HCT116 (cell line): ENCODE data around the gene CTIF. TPM values are rescaled to one million over a fixed set of nuclear protein-coding genes. Genes with fewer than 3 reads are reported as not detected.

Experiments used
- ATAC-seq: fragments of 200-7000 bp; cut with Tn5 transposase; 2 replicates; pipeline ENCODE4 v1.9.1; 2020; ENCODE audit warnings: mild to moderate bottlenecking, moderate library complexity
- BruUV-seq: library from RNA; stranded (reverse); fragments of 400-500 nt; replicated peaks from 2 replicates; lab custom pipeline; 2021; lab: Mats Ljungman, UMichigan
- CTCF ChIA-PET: fragments of 300-600 bp; sonication (Branson Sonifier 250); formaldehyde crosslinking; loops from one replicate; lab custom pipeline; 2021; ENCODE audit warnings: antibody characterized with exemption; lab: Charles Lee
- POLR2A ChIA-PET: fragments of 300-600, 350-600 bp; sonication (Branson Sonifier 250); formaldehyde crosslinking; loops from one replicate; lab custom pipeline; 2021; ENCODE audit warnings: antibody characterized with exemption; lab: Charles Lee
- RAD21 ChIA-PET, 2 experiments: fragments of 300-600 bp; sonication (Branson Sonifier 250); formaldehyde crosslinking; loops; one replicate each; lab custom pipeline; 2023; ENCODE audit warnings: low total read pairs in 2 of 2; ENCODE audit not compliant: uncharacterized antibody in 2 of 2, unreplicated experiment in 2 of 2, low non-redundant PET in 1 of 2; lab: Charles Lee
- DNase-seq: peaks from one replicate; pipeline ENCODE4 v3.0.0-alpha.2; 2010; ENCODE audit warnings: low read depth, low spot score
- H2AFZ ChIP-seq: fragments of 200-600 bp; shearing (Covaris generic), sonication (generic); 2 replicates; pipeline ENCODE4 v1.6.1; 2017; ENCODE audit warnings: low read depth, mixed run types, mixed read lengths, antibody characterized with exemption, low read length; ENCODE audit not compliant: poor library complexity, severe bottlenecking
- H3K27ac ChIP-seq: 2 replicates; pipeline ENCODE4 v1.5.1; 2012; ENCODE audit warnings: low read depth, low read length
- H3K27me3 ChIP-seq: fragments of 200-600 bp; sonication (generic); 2 replicates; pipeline ENCODE4 v1.6.1; 2016; ENCODE audit warnings: mixed run types, low read length, mixed read lengths; ENCODE audit not compliant: insufficient read depth
- H3K36me3 ChIP-seq, 2 experiments: fragments of 200-500 bp in 1 of 2; fragments of 200-600 bp in 1 of 2; sonication (Bioruptor generic) in 1 of 2; sonication (generic) in 1 of 2; 2 replicates each; pipeline versions ENCODE4 v1.5.1 to v1.6.1; 2014 to 2016; ENCODE audit warnings: low read length in 2 of 2, inconsistent platforms in 1 of 2, mixed read lengths in 1 of 2, mixed run types in 1 of 2; ENCODE audit not compliant: insufficient read depth in 2 of 2, control insufficient read depth in 1 of 2
- H3K4me1 ChIP-seq, 2 experiments: fragments of 200-600 bp in 1 of 2; sonication (generic) in 1 of 2; 2 replicates each; pipeline versions ENCODE4 v1.5.1 to v1.6.1; 2012 to 2017; ENCODE audit warnings: low read length in 2 of 2, inconsistent platforms in 1 of 2, mild to moderate bottlenecking in 1 of 2, mixed read lengths in 1 of 2, mixed run types in 1 of 2, moderate library complexity in 1 of 2; ENCODE audit not compliant: insufficient read depth in 2 of 2, control insufficient read depth in 1 of 2
- H3K4me2 ChIP-seq: fragments of 200-600 bp; sonication (generic); 2 replicates; pipeline ENCODE4 v1.6.1; 2017; ENCODE audit warnings: mixed run types, low read length, mixed read lengths
- H3K4me3 ChIP-seq, 2 experiments: fragments of 200-600 bp in 1 of 2; sonication (generic) in 1 of 2; replicated peaks in 1 of 2; 2 replicates each; pipeline ENCODE4 v1.5.1; 2011 to 2016; ENCODE audit warnings: low read length in 2 of 2, control low read depth in 1 of 2, low read depth in 1 of 2, mild to moderate bottlenecking in 1 of 2, mixed read lengths in 1 of 2, mixed run types in 1 of 2
- H3K79me2 ChIP-seq: fragments of 200-600 bp; sonication (generic); 2 replicates; pipeline ENCODE4 v1.6.1; 2017; ENCODE audit warnings: mild to moderate bottlenecking, mixed run types, low read length, moderate library complexity, mixed read lengths; ENCODE audit not compliant: insufficient read depth
- H3K9ac ChIP-seq: fragments of 200-600 bp; sonication (generic); 2 replicates; pipeline ENCODE4 v1.6.1; 2016; ENCODE audit warnings: low read length, mixed read lengths
- H3K9me2 ChIP-seq: fragments of 200-600 bp; sonication (generic), shearing (Covaris generic); 2 replicates; pipeline ENCODE4 v1.6.1; 2017; ENCODE audit warnings: mixed run types, mild to moderate bottlenecking, moderate library complexity; ENCODE audit not compliant: insufficient read depth
- H3K9me3 ChIP-seq, 2 experiments: fragments of 200-500 bp in 1 of 2; fragments of 200-600 bp in 1 of 2; sonication (Bioruptor generic) in 1 of 2; sonication (generic) in 1 of 2; 2 replicates each; pipeline ENCODE4 v1.6.1; 2014 to 2017; ENCODE audit warnings: low read length in 2 of 2, mixed read lengths in 2 of 2, inconsistent platforms in 1 of 2, low read depth in 1 of 2, mild to moderate bottlenecking in 1 of 2, mixed run types in 1 of 2, moderate library complexity in 1 of 2; ENCODE audit not compliant: control insufficient read depth in 1 of 2, insufficient read depth in 1 of 2
- H4K20me1 ChIP-seq: fragments of 200-600 bp; sonication (generic), shearing (Covaris generic); 2 replicates; pipeline ENCODE4 v1.6.1; 2017; ENCODE audit warnings: mixed run types, mild to moderate bottlenecking, moderate library complexity; ENCODE audit not compliant: insufficient read depth
- CBX3 ChIP-seq: IDR thresholded peaks from 2 replicates; pipeline ENCODE4 v1.6.1; 2012; ENCODE audit warnings: low read depth
- EGR1 ChIP-seq: IDR thresholded peaks from 2 replicates; pipeline ENCODE4 v1.6.1; 2012; ENCODE audit warnings: low read depth
- EZH2phosphoT487 ChIP-seq: fragments of 200-600 bp; IDR thresholded peaks from 2 replicates; pipeline ENCODE4 v1.6.1; 2018; ENCODE audit warnings: antibody characterized with exemption, borderline replicate concordance
- JUND ChIP-seq: IDR thresholded peaks from 2 replicates; pipeline ENCODE4 v1.6.1; 2012
- POLR2A ChIP-seq: IDR thresholded peaks from 2 replicates; pipeline ENCODE4 v1.7.0; 2011; ENCODE audit warnings: borderline replicate concordance; ENCODE audit not compliant: insufficient read depth, insufficient read length; ENCODE audit errors: extremely low read depth
- RAD21 ChIP-seq: IDR thresholded peaks from 2 replicates; pipeline ENCODE4 v1.6.1; 2012; ENCODE audit warnings: low read depth, mild to moderate bottlenecking
- SP1 ChIP-seq: IDR thresholded peaks from 2 replicates; pipeline ENCODE4 v1.6.1; 2012; ENCODE audit warnings: low read depth
- SRF ChIP-seq: IDR thresholded peaks from 2 replicates; pipeline ENCODE4 v1.6.1; 2012; ENCODE audit warnings: low read depth
- ZFX ChIP-seq: fragments of 450-650 bp; IDR thresholded peaks from 2 replicates; pipeline ENCODE4 v1.6.1; 2017
- ZNF274 ChIP-seq: fragments of 200-500 bp; sonication (Bioruptor generic); IDR thresholded peaks from 2 replicates; pipeline ENCODE4 v1.6.1; 2014; ENCODE audit warnings: mild to moderate bottlenecking, low read depth, low read length, inconsistent platforms
- intact Hi-C: fragments of 100-400 bp; cut with micrococcal nuclease; formaldehyde crosslinking; loops from 2 replicates; pipeline ENCODE4 v1.10.0; 2022
- total RNA-seq: library from RNA; stranded (reverse); gene quantifications from one replicate; pipeline ENCODE4 v1.2.1, GENCODE V29; 2021; ENCODE audit not compliant: unreplicated experiment
- TF ChIP-seq, protein P1 (sequence below): IDR thresholded peaks from 2 replicates; pipeline ENCODE4 v1.6.1; 2012
- TF ChIP-seq, protein P2 (sequence below), 3 experiments: fragments of 200-600 bp in 1 of 3; sonication (generic) in 1 of 3; IDR thresholded peaks in 2 of 3; conservative IDR thresholded peaks in 1 of 3; 2 replicates each; pipeline ENCODE4 v1.5.1; 2012 to 2017; ENCODE audit warnings: low read depth in 2 of 3, low read length in 2 of 3, antibody characterized with exemption in 1 of 3, borderline replicate concordance in 1 of 3, control low read depth in 1 of 3, mild to moderate bottlenecking in 1 of 3, mixed read lengths in 1 of 3, mixed run types in 1 of 3, moderate library complexity in 1 of 3; ENCODE audit not compliant: insufficient read depth in 1 of 3
- TF ChIP-seq, protein P3 (sequence below): IDR thresholded peaks from 2 replicates; pipeline ENCODE4 v1.6.1; 2011; ENCODE audit warnings: mild to moderate bottlenecking, low read length, moderate library complexity; ENCODE audit not compliant: insufficient replicate concordance; ENCODE audit errors: extremely low read depth

Gene CTIF
- total RNA-seq, 1 experiment from 2014 or later: 19.7 TPM

DNA sequence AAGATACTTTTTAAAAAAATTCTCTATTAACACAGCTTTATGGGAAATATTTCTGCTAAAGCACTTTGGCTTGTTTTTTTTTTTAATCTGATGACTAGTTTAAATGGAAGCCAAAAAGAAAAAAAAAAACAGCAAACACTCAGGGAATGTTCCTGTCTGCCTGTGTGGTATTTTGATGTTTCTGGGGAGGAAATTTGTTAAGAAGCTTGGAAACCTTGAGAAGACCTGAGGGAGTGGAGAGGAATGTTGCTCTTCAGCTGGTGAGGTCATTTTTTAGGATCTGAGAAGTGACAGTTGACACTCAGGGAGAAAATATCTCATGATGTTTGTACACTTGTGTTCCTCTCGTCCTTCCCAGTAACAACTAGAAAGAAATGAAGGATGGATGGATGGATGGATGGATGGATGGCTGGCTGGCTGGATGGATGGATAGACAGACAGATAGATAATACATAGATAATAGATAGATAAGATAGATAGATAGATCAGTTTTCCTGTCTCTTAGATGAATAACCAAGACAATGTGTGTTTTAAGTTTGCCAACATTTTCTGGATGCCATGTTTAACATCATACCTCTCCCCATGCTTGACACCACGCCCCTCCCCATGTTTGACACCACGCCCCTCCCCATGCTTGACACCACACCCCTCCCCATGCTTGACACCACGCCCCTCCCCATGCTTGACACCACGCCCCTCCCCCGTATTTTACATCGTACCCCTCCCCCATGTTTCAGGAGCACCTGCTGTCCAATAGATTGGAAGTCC is 84.8 kb downstream of the CTIF start:
- no TSS peak for BruUV-seq
- Histone ChIP-seq H3K9me2 (no peaks in the 10 kb centered on the region), H3K4me2 (no peak overlapping the region), H3K27me3 (no peaks in the 10 kb centered on the region), H3K9ac (no peak overlapping the region), H4K20me1 (no peaks in the 10 kb centered on the region), H3K4me3 (no peak overlapping the region), H3K9me3 (no peaks in the 10 kb centered on the region), H3K4me1 (peaks cover 3 to 14% of the 10 kb centered on the region in 2 experiments), H3K36me3 (no peaks in the 10 kb centered on the region), H2AFZ (no peak overlapping the region), H3K79me2 (no peaks in the 10 kb centered on the region), H3K27ac (no peak overlapping the region)
- ChIA-PET POLR2A (no interaction called here), CTCF (interaction anchor here (1.2 kb wide), 1 partner anchor 18 kb away, joined by 3 read pairs; no protein-coding TSS in a partner anchor), RAD21 (no interaction called here)
- intact Hi-C loops: no loop called here
- DNase-seq (no peak), ATAC-seq (no peak)
- TF ChIP-seq POLR2A (no peak), EGR1 (no peak), SRF (no peak), EZH2phosphoT487 (no peak), ZFX (no peak), ZNF274 (no peak), SP1 (no peak), JUND (no peak), RAD21 (no peak), CBX3 (no peak)
- TF ChIP-seq, protein P1, sequence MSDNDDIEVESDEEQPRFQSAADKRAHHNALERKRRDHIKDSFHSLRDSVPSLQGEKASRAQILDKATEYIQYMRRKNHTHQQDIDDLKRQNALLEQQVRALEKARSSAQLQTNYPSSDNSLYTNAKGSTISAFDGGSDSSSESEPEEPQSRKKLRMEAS: no peak
- TF ChIP-seq, protein P2, sequence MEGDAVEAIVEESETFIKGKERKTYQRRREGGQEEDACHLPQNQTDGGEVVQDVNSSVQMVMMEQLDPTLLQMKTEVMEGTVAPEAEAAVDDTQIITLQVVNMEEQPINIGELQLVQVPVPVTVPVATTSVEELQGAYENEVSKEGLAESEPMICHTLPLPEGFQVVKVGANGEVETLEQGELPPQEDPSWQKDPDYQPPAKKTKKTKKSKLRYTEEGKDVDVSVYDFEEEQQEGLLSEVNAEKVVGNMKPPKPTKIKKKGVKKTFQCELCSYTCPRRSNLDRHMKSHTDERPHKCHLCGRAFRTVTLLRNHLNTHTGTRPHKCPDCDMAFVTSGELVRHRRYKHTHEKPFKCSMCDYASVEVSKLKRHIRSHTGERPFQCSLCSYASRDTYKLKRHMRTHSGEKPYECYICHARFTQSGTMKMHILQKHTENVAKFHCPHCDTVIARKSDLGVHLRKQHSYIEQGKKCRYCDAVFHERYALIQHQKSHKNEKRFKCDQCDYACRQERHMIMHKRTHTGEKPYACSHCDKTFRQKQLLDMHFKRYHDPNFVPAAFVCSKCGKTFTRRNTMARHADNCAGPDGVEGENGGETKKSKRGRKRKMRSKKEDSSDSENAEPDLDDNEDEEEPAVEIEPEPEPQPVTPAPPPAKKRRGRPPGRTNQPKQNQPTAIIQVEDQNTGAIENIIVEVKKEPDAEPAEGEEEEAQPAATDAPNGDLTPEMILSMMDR (IDR thresholded peaks at IDR 0.05 in 2 of 3, conservative IDR thresholded peaks at IDR 0.05 in 1 of 3; ENCODE audit: borderline replicate concordance in 1 of 3, insufficient read depth in 1 of 3, low read depth in 2 of 3, low read length in 2 of 3): no peak
- TF ChIP-seq, protein P3, sequence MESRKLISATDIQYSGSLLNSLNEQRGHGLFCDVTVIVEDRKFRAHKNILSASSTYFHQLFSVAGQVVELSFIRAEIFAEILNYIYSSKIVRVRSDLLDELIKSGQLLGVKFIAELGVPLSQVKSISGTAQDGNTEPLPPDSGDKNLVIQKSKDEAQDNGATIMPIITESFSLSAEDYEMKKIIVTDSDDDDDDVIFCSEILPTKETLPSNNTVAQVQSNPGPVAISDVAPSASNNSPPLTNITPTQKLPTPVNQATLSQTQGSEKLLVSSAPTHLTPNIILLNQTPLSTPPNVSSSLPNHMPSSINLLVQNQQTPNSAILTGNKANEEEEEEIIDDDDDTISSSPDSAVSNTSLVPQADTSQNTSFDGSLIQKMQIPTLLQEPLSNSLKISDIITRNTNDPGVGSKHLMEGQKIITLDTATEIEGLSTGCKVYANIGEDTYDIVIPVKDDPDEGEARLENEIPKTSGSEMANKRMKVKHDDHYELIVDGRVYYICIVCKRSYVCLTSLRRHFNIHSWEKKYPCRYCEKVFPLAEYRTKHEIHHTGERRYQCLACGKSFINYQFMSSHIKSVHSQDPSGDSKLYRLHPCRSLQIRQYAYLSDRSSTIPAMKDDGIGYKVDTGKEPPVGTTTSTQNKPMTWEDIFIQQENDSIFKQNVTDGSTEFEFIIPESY: no peak
